ENCODE results near the gene ALAD. TPM values are rescaled to one million over a fixed set of nuclear protein-coding genes. Genes with fewer than 3 reads are reported as not detected.

ALAD gene
- total and polyA plus RNA-seq, 2 of the 13 experiments (the other 11 are each of a cell fraction or from before 2014, with no cell fraction given): 21.8 to 30.1 TPM

DNA sequence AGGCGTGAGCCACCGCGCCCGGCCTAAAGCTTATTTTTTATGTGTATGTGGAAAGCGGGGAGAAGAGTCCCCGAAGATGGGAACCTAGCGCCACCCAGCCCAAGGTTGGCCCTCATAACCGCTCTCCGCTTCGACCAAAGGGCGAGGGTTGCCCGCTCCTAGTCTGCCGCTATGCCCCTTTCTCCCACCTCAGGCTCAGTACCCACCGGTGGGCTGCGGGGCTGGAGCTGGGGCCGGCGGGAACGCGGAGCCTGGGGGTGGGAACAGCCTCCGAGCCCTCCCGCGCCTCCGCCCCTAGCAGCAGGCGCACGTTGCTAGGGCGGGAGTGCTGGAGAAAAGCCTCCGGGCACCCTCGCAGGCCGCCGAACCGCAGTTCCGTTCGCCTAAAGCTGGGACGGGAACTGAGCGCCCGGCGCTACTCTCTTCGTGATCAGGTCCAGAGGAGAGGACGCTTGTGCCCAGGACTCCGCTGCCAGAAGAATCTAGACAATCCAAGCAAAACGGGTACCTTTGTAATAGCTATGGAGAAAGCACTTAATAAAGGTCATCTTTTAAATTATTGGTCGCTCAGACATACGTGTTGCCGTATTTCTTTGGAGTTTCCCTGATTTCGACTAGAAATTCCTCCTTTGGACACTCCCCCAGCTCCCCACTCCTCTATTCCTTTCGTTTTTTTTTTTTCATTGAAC, 60.9 kb downstream of the ALAD start, which contains the start of gene WDR31 (continued):
- TF ChIP-seq GMEB1 (CRISPR knock-in tag; IDR thresholded peaks at IDR 0.05; ENCODE audit: borderline replicate concordance) (peak; percentile 79), JUN (CRISPR knock-in tag; IDR thresholded peaks at IDR 0.05) (0 out of 2 replicates have a peak, but pooled peaks have one; percentile 37), FOXP1 (IDR thresholded peaks at IDR 0.05) (no peak), FOXP1 (CRISPR knock-in tag; IDR thresholded peaks at IDR 0.05) (0 out of 2 replicates have a peak, but pooled peaks have one; percentile 16), CREBL2 (CRISPR knock-in tag; IDR thresholded peaks at IDR 0.05; ENCODE audit: borderline replicate concordance) (no peak; the same call in 1 of the 2 replicates), CBFB (CRISPR knock-in tag; IDR thresholded peaks at IDR 0.05) (peak; percentile 87), MXI1 (IDR thresholded peaks at IDR 0.05; ENCODE audit: borderline replicate concordance, low read depth, low read length) (peak; percentile 95; the same call in 2 of the 3 replicates), ZNF296 (CRISPR knock-in tag; conservative IDR thresholded peaks at IDR 0.05) (no peak), ZNF557 (CRISPR knock-in tag; IDR thresholded peaks at IDR 0.05) (no peak), ZNF44 (CRISPR knock-in tag; IDR thresholded peaks at IDR 0.05) (peak; percentile 28; the same call in 1 of the 2 replicates), KAT8 (CRISPR knock-in tag; IDR thresholded peaks at IDR 0.05) (peak; percentile 95), NFRKB (IDR thresholded peaks at IDR 0.05) (no peak), ZNF18 (CRISPR knock-in tag; IDR thresholded peaks at IDR 0.05; ENCODE audit: insufficient replicate concordance) (no peak), ZNF33A (CRISPR knock-in tag; IDR thresholded peaks at IDR 0.05; ENCODE audit: borderline replicate concordance) (peak; percentile 91; the same call in 1 of the 2 replicates), ZFP1 (CRISPR knock-in tag; IDR thresholded peaks at IDR 0.05) (peak; percentile 86), SRY (CRISPR knock-in tag; IDR thresholded peaks at IDR 0.05) (no peak), ZNF224 (CRISPR knock-in tag; IDR thresholded peaks at IDR 0.05) (no peak), ZNF761 (CRISPR knock-in tag; conservative IDR thresholded peaks at IDR 0.05) (peak; percentile 87), MEIS1 (CRISPR knock-in tag; IDR thresholded peaks at IDR 0.05; ENCODE audit: borderline replicate concordance) (peak; percentile 65), CREB1 (IDR thresholded peaks at IDR 0.05) (peak; percentile 8; the same call in 1 of the 2 replicates), CREB1 (CRISPR knock-in tag; IDR thresholded peaks at IDR 0.05) (peak; percentile 79)
- TF ChIP-seq, protein P1, sequence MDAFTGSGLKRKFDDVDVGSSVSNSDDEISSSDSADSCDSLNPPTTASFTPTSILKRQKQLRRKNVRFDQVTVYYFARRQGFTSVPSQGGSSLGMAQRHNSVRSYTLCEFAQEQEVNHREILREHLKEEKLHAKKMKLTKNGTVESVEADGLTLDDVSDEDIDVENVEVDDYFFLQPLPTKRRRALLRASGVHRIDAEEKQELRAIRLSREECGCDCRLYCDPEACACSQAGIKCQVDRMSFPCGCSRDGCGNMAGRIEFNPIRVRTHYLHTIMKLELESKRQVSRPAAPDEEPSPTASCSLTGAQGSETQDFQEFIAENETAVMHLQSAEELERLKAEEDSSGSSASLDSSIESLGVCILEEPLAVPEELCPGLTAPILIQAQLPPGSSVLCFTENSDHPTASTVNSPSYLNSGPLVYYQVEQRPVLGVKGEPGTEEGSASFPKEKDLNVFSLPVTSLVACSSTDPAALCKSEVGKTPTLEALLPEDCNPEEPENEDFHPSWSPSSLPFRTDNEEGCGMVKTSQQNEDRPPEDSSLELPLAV (CRISPR knock-in tag; conservative IDR thresholded peaks at IDR 0.05; ENCODE audit: low read depth): no peak
- TF ChIP-seq, protein P2, sequence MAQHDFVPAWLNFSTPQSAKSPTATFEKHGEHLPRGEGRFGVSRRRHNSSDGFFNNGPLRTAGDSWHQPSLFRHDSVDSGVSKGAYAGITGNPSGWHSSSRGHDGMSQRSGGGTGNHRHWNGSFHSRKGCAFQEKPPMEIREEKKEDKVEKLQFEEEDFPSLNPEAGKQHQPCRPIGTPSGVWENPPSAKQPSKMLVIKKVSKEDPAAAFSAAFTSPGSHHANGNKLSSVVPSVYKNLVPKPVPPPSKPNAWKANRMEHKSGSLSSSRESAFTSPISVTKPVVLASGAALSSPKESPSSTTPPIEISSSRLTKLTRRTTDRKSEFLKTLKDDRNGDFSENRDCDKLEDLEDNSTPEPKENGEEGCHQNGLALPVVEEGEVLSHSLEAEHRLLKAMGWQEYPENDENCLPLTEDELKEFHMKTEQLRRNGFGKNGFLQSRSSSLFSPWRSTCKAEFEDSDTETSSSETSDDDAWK (CRISPR knock-in tag; IDR thresholded peaks at IDR 0.05): no peak
- TF ChIP-seq, protein P3, sequence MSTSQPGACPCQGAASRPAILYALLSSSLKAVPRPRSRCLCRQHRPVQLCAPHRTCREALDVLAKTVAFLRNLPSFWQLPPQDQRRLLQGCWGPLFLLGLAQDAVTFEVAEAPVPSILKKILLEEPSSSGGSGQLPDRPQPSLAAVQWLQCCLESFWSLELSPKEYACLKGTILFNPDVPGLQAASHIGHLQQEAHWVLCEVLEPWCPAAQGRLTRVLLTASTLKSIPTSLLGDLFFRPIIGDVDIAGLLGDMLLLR (CRISPR knock-in tag; IDR thresholded peaks at IDR 0.05): peak; percentile 49; the same call in 1 of the 2 replicates

Data from HepG2 (cell line).